Body of pancreas (tissue), 4 donors: ENCODE data around the gene PITPNM2. TPM values are rescaled to one million over a fixed set of nuclear protein-coding genes. Genes with fewer than 3 reads are reported as not detected.

ENCODE experiments used
- ATAC-seq: fragments of 150-250 bp; one replicate; pipeline ENCODE4 v1.9.1; 2016
- DNase-seq, 4 donors: peaks; one replicate each; pipeline ENCODE4 v3.0.0-alpha.2; 2019
- H3K27ac ChIP-seq, 4 donors: fragments of 200-600 bp; sonication (generic); 1 replicate in 3 of 4; 2 replicates in 1 of 4; pipeline versions ENCODE4 v1.5.1 to v1.6.1; 2016 to 2019; ENCODE audit warnings: mild to moderate bottlenecking in 1 of 4, mixed read lengths in 1 of 4, moderate library complexity in 1 of 4
- H3K27me3 ChIP-seq, 2 donors: fragments of 200-600 bp; sonication (generic); one replicate each; pipeline ENCODE4 v1.6.0; 2016; ENCODE audit warnings: mild to moderate bottlenecking in 1 of 2
- H3K36me3 ChIP-seq, 2 donors: fragments of 200-600 bp; sonication (generic); replicated peaks in 1 of 2; 2 replicates each; pipeline ENCODE4 v1.5.1; 2016; ENCODE audit warnings: low read depth in 2 of 2; ENCODE audit not compliant: insufficient read depth in 1 of 2
- H3K4me1 ChIP-seq: fragments of 200-600 bp; sonication (generic); one replicate; pipeline ENCODE4 v1.6.0; 2016
- H3K4me3 ChIP-seq, 2 donors: fragments of 200-600 bp; sonication (generic); 1 replicate in 1 of 2; 2 replicates in 1 of 2; pipeline ENCODE4 v1.5.1; 2016 to 2019
- H3K9me3 ChIP-seq, 3 donors: fragments of 200-600 bp; sonication (generic); 1 replicate in 2 of 3; 2 replicates in 1 of 3; pipeline ENCODE4 v1.5.1; 2016
- CTCF ChIP-seq, 7 experiments: fragments of 450-650 bp in 4 of 7; fragments of 200-600 bp in 3 of 7; sonication (generic) in 3 of 7; IDR thresholded peaks; one replicate each; pipeline ENCODE4 v1.5.1; 2016 to 2019; ENCODE audit warnings: antibody characterized with exemption in 7 of 7
- POLR2A ChIP-seq, 3 donors: fragments of 450-650 bp; IDR thresholded peaks; one replicate each; pipeline ENCODE4 v1.6.1; 2016; ENCODE audit warnings: antibody characterized with exemption in 3 of 3, mild to moderate bottlenecking in 2 of 3
- whole genome bisulfite sequencing, 2 donors: methylation state at CpG; one replicate each; pipeline ENCODE4 v1.1.5; 2017; 5-methylcytosine and 5-hydroxymethylcytosine counted together
- intact Hi-C: fragments of 100-400 bp; cut with DNase I; formaldehyde crosslinking; loops from one replicate; pipeline ENCODE4 v1.15.1; 2023
- total RNA-seq, 2 donors: library from RNA; depleted of rRNA; stranded (reverse); fragments of >200 nt; gene quantifications; one replicate each; pipeline ENCODE4 v1.1.0, GENCODE V29; 2016

PITPNM2 gene
- total RNA-seq, 2 donors from 2014 or later = 3.6 to 7.6 TPM

GRCh38 chr12:123113026-123113425 lies 37.9 kb downstream of the PITPNM2 start:
- TF ChIP-seq POLR2A (IDR thresholded peaks at IDR 0.05) = no peak
- no peak for TF ChIP-seq CTCF (IDR thresholded peaks at IDR 0.05)
- H3K4me3 ChIP-seq = no peak overlapping the region
- 81 to 84% methylated on average over 8 of the region's 8 CpGs for WGBS, 2 donors
- no peaks in the 10 kb centered on the region for H3K36me3 ChIP-seq
- peaks cover 18% of the 10 kb centered on the region for H3K4me1 ChIP-seq
- intact Hi-C loops = no loop called here
- DNase-seq = no peak
- H3K9me3 ChIP-seq = no peaks in the 10 kb centered on the region
- no peak overlapping the region for H3K27ac ChIP-seq
- no peaks in the 10 kb centered on the region for H3K27me3 ChIP-seq
- ATAC-seq = no peak

GRCh38 chr12:123111498-123112165 lies 39.3 kb downstream of the PITPNM2 start:
- Histone ChIP-seq H3K27ac (no peak overlapping the region), H3K9me3 (no peaks in the 10 kb centered on the region), H3K4me1 (peaks cover 18% of the 10 kb centered on the region), H3K36me3 (no peaks in the 10 kb centered on the region), H3K27me3 (no peaks in the 10 kb centered on the region), H3K4me3 (no peak overlapping the region)
- intact Hi-C loops = no loop called here
- ATAC-seq (no peak), DNase-seq (no peak)
- 84 to 89% methylated on average over 18 to 19 of the region's 19 CpGs for WGBS, 2 donors
- TF ChIP-seq POLR2A (IDR thresholded peaks at IDR 0.05) (no peak), CTCF (IDR thresholded peaks at IDR 0.05) (no peak)

GRCh38 chr12:123109319-123109772 lies 41.5 kb downstream of the PITPNM2 start:
- WGBS, 2 donors = 75 to 90% methylated on average over 1 to 3 of the region's 3 CpGs

GRCh38 chr12:123108682-123109066 lies 42.2 kb downstream of the PITPNM2 start:
- WGBS, 2 donors = 76 to 83% methylated on average over 7 of the region's 7 CpGs
- no peak for TF ChIP-seq POLR2A (IDR thresholded peaks at IDR 0.05)
- TF ChIP-seq CTCF (IDR thresholded peaks at IDR 0.05) = no peak
- Histone ChIP-seq H3K27ac (no peak overlapping the region), H3K36me3 (no peaks in the 10 kb centered on the region), H3K9me3 (no peaks in the 10 kb centered on the region), H3K27me3 (no peaks in the 10 kb centered on the region), H3K4me3 (no peak overlapping the region), H3K4me1 (no peaks in the 10 kb centered on the region)
- intact Hi-C loops = no loop called here
- DNase-seq (no peak), ATAC-seq (no peak)

More at GRCh38 chr12:123109319-123109772, 41.5 kb downstream of the PITPNM2 start:
- no peak overlapping the region for H3K27ac ChIP-seq
- H3K4me3 ChIP-seq = no peak overlapping the region
- intact Hi-C loops = no loop called here
- H3K4me1 ChIP-seq = no peaks in the 10 kb centered on the region
- ATAC-seq (no peak), DNase-seq (no peak)
- H3K27me3 ChIP-seq = no peaks in the 10 kb centered on the region
- no peaks in the 10 kb centered on the region for H3K36me3 ChIP-seq
- no peaks in the 10 kb centered on the region for H3K9me3 ChIP-seq
- TF ChIP-seq POLR2A (IDR thresholded peaks at IDR 0.05) = no peak
- TF ChIP-seq CTCF (IDR thresholded peaks at IDR 0.05) = no peak
